ENCODE data around the gene ALOX5AP.

DNA sequence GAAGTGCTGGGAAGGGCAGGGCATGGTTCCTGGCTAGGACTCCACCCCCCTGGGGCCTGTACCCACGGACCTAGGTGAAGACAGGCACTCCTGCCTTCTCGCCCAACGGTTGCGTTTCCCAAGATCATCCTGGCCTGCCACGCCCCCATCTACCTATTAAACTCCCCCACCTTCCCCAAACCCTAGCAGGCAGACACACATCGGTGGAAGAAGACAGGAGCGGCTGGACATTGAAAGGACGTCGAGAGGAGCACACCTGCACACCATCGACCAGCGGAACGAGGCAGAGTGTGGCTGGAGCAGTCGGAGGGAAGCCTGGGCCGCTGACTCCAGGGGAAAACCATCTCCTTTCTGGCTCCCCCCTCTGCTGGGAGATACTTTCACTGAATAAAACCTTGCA lies 45.6 kb upstream of the ALOX5AP start:
- TF ChIP-seq CTCF (IDR thresholded peaks at IDR 0.05; ENCODE audit: low read depth, low read length) (no peak), EZH2phosphoT487 (IDR thresholded peaks at IDR 0.05; ENCODE audit: low read depth) (no peak)
